Glomerular visceral epithelial cell (primary cell): Measurements from ENCODE around the gene AHRR.

Experiments
- DNase-seq: peaks from one replicate; pipeline ENCODE4 v3.0.0-alpha.2; 2016; ENCODE audit errors: extremely low spot score

Gene AHRR

GRCh38 chr5:320524-321229, 837 bp upstream of the AHRR start:
- no peak for DNase-seq

GRCh38 chr5:321726-322251, 275 bp downstream of the AHRR start:
- DNase-seq: no peak

- DNase-seq: no peak
Measured at GRCh38 chr5:322281-322941, 897 bp downstream of the AHRR start.

- no peak for DNase-seq
Measured at GRCh38 chr5:322942-323879, 1.7 kb downstream of the AHRR start.

GRCh38 chr5:324736-325612, 3.5 kb downstream of the AHRR start:
- DNase-seq: no peak

GRCh38 chr5:326109-326508, 4.6 kb downstream of the AHRR start:
- DNase-seq: no peak

- no peak for DNase-seq
Measured at GRCh38 chr5:329121-329735, 7.7 kb downstream of the AHRR start.

GRCh38 chr5:329768-330167, 8.3 kb downstream of the AHRR start:
- no peak for DNase-seq

GRCh38 chr5:332843-333242, 11.3 kb downstream of the AHRR start:
- DNase-seq: no peak

- DNase-seq: no peak
Measured at GRCh38 chr5:333945-334344, 12.4 kb downstream of the AHRR start.

GRCh38 chr5:334903-335739, 13.6 kb downstream of the AHRR start:
- no peak for DNase-seq

GRCh38 chr5:335740-336038, 14.2 kb downstream of the AHRR start:
- no peak for DNase-seq

- peak; percentile 41 for DNase-seq
Measured at GRCh38 chr5:337563-338130, 16.1 kb downstream of the AHRR start.

- no peak for DNase-seq
Measured at GRCh38 chr5:342501-343460, 21.3 kb downstream of the AHRR start.

GRCh38 chr5:343461-344401, 22.2 kb downstream of the AHRR start:
- DNase-seq: peak; percentile 63

- DNase-seq: no peak
Measured at GRCh38 chr5:344668-345067, 23.2 kb downstream of the AHRR start.

GRCh38 chr5:345404-346195, 24.1 kb downstream of the AHRR start:
- no peak for DNase-seq
